ENCODE data around the gene OTOP1.

Gene OTOP1

GRCh38 chr4:4268776-4269175 lies 42.0 kb upstream of the OTOP1 start:
- ChIA-PET POLR2A (no interaction called here), CTCF (interaction anchor here (1.2 kb wide), 1 partner anchor 17 kb away, joined by 3 read pairs; no protein-coding TSS in a partner anchor)
- no peak for TF ChIP-seq ZSCAN16 (tag by site-specific recombination; IDR thresholded peaks at IDR 0.05)
- no peak for TF ChIP-seq ZBTB49 (tag by site-specific recombination; IDR thresholded peaks at IDR 0.05; ENCODE audit: low read depth)
- TF ChIP-seq ZNF366 (tag by site-specific recombination; conservative IDR thresholded peaks at IDR 0.05), result no peak
- TF ChIP-seq HOXA7 (CRISPR knock-in tag; IDR thresholded peaks at IDR 0.05; ENCODE audit: borderline replicate concordance), result no peak
- no peak for TF ChIP-seq ZNF561 (tag by site-specific recombination; IDR thresholded peaks at IDR 0.05; ENCODE audit: borderline replicate concordance)
- TF ChIP-seq ZNF529 (tag by site-specific recombination; IDR thresholded peaks at IDR 0.05; ENCODE audit: insufficient replicate concordance), result no peak
- no peak for TF ChIP-seq ZNF146 (tag by site-specific recombination; IDR thresholded peaks at IDR 0.05)
- TF ChIP-seq ZNF747 (tag by site-specific recombination; IDR thresholded peaks at IDR 0.05), result no peak
- TF ChIP-seq ZFP69B (tag by site-specific recombination; IDR thresholded peaks at IDR 0.05), result no peak
- TF ChIP-seq ZNF549 (tag by site-specific recombination; IDR thresholded peaks at IDR 0.05), result no peak
- TF ChIP-seq ZNF514 (tag by site-specific recombination; IDR thresholded peaks at IDR 0.05), result no peak
- TF ChIP-seq SP2 (tag by site-specific recombination; IDR thresholded peaks at IDR 0.05), result no peak
- no peaks in the 10 kb centered on the region for H3K4me1 ChIP-seq (ENCODE audit: control insufficient read depth, insufficient read depth, low read length)
- peaks cover 3 to 68% of the 10 kb centered on the region in 2 experiments; a peak in 2 of 3 replicates for H3K36me3 ChIP-seq (ENCODE audit: control insufficient read depth in 2 of 2, insufficient read depth in 1 of 2, low read length in 2 of 2)
- H3K4me3 ChIP-seq (ENCODE audit: low read depth, low read length), result no peak overlapping the region
- no peaks in the 10 kb centered on the region for H3K9me3 ChIP-seq (ENCODE audit: control insufficient read depth, insufficient read depth, low read depth, low read length)
- H3K27ac ChIP-seq (ENCODE audit: extremely low read depth, low read depth, low read length), result no peak overlapping the region

DNA sequence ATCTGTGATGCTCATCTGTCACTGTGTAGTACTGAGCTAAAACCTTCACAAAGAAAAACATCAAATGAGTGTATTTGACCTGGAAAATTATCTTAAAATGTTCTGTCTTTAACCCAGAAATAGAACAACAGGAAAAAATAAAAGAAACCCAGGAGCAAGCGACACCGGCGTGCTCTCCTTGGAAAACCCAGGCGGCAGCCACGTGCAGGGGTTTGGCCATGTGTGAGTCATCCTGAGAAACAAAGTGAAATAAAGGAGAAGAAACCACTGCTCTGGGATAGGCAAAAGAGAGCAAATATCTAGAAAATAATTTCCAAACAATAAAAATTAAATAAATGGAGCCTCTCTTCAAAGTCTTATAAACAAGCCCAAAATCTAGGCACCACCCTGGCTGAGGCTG lies 41.3 kb upstream of the OTOP1 start:
- peaks cover 3 to 60% of the 10 kb centered on the region in 2 experiments; a peak in 2 of 3 replicates for H3K36me3 ChIP-seq (ENCODE audit: control insufficient read depth in 2 of 2, insufficient read depth in 1 of 2, low read length in 2 of 2)
- no peaks in the 10 kb centered on the region for H3K9me3 ChIP-seq (ENCODE audit: control insufficient read depth, insufficient read depth, low read depth, low read length)
- H3K4me3 ChIP-seq (ENCODE audit: low read depth, low read length), result no peak overlapping the region
- ChIA-PET CTCF (interaction anchor here (1.2 kb wide), 1 partner anchor 16 kb away, joined by 3 read pairs; no protein-coding TSS in a partner anchor), POLR2A (no interaction called here)
- H3K27ac ChIP-seq (ENCODE audit: extremely low read depth, low read depth, low read length), result no peak overlapping the region
- TF ChIP-seq ZNF544 (tag by site-specific recombination; IDR thresholded peaks at IDR 0.05) (no peak), ZNF747 (tag by site-specific recombination; IDR thresholded peaks at IDR 0.05) (no peak), ZNF677 (tag by site-specific recombination; IDR thresholded peaks at IDR 0.05) (no peak), ZNF654 (tag by site-specific recombination; IDR thresholded peaks at IDR 0.05; ENCODE audit: low read depth) (no peak), ZNF670 (tag by site-specific recombination; IDR thresholded peaks at IDR 0.05; ENCODE audit: low read depth) (no peak), ZNF223 (tag by site-specific recombination; IDR thresholded peaks at IDR 0.05) (no peak), ZBTB11 (tag by site-specific recombination; conservative IDR thresholded peaks at IDR 0.05; ENCODE audit: low read depth) (no peak), BCL11A (tag by site-specific recombination; IDR thresholded peaks at IDR 0.05; ENCODE audit: low read depth) (no peak)
- TF ChIP-seq, protein P1, sequence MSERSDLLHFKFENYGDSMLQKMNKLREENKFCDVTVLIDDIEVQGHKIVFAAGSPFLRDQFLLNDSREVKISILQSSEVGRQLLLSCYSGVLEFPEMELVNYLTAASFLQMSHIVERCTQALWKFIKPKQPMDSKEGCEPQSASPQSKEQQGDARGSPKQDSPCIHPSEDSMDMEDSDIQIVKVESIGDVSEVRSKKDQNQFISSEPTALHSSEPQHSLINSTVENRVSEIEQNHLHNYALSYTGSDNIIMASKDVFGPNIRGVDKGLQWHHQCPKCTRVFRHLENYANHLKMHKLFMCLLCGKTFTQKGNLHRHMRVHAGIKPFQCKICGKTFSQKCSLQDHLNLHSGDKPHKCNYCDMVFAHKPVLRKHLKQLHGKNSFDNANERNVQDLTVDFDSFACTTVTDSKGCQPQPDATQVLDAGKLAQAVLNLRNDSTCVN (tag by site-specific recombination; optimal IDR thresholded peaks at IDR 0.05), result no peak
- H3K4me1 ChIP-seq (ENCODE audit: control insufficient read depth, insufficient read depth, low read length), result no peaks in the 10 kb centered on the region

Data from HEK293 (cell line).